PC-3 (cell line): ENCODE results near the gene CEACAM3. TPM values are rescaled to one million over a fixed set of nuclear protein-coding genes. Genes with fewer than 3 reads are reported as not detected.
A peak's percentile ranks its signal among the peaks of the same experiment; 100 is the strongest.

Experiments used
- ATAC-seq: fragments of 200-7000 bp; cut with Tn5 transposase; 2 replicates; pipeline ENCODE4 v1.9.1; 2020; ENCODE audit warnings: mild to moderate bottlenecking, moderate library complexity
- BruUV-seq: library from RNA; stranded (reverse); fragments of 400-500 nt; replicated peaks from 2 replicates; lab custom pipeline; 2021; lab: Mats Ljungman, UMichigan
- CTCF ChIA-PET: fragments of 300-600 bp; sonication (Branson Sonifier 250); formaldehyde crosslinking; loops from one replicate; lab custom pipeline; 2022; ENCODE audit warnings: antibody characterized with exemption; lab: Charles Lee
- POLR2A ChIA-PET: fragments of 300-600 bp; sonication (Branson Sonifier 250); formaldehyde crosslinking; loops from one replicate; lab custom pipeline; 2022; ENCODE audit warnings: antibody characterized with exemption; ENCODE audit not compliant: unreplicated experiment; lab: Charles Lee
- DNase-seq: peaks from one replicate; pipeline ENCODE4 v3.0.0-alpha.2; 2015
- H2AFZ ChIP-seq: fragments of 300-600 bp; sonication (generic); 2 replicates; pipeline ENCODE4 v1.6.0; 2016; ENCODE audit warnings: antibody characterized with exemption, low read length
- H3F3A ChIP-seq: fragments of 300-600 bp; sonication (generic); one replicate; pipeline ENCODE4 v1.6.0; 2017; ENCODE audit warnings: antibody characterized with exemption, low read length, control low read depth, mild to moderate bottlenecking; ENCODE audit not compliant: unreplicated experiment
- H3K27ac ChIP-seq: fragments of 300-600 bp; sonication (generic); 2 replicates; pipeline ENCODE4 v1.5.1; 2016; ENCODE audit warnings: mild to moderate bottlenecking, low read length
- H3K27me3 ChIP-seq: fragments of 300-600 bp; sonication (generic); 2 replicates; pipeline ENCODE4 v1.6.1; 2016; ENCODE audit warnings: low read length, mixed read lengths
- H3K36me3 ChIP-seq: fragments of 300-600 bp; sonication (generic); 2 replicates; pipeline ENCODE4 v1.6.1; 2016; ENCODE audit warnings: low read depth, mixed run types, low read length, mixed read lengths
- H3K4me1 ChIP-seq: fragments of 300-600 bp; sonication (generic); 2 replicates; pipeline ENCODE4 v1.5.1; 2016; ENCODE audit warnings: low read length; ENCODE audit not compliant: insufficient read depth
- H3K4me2 ChIP-seq: fragments of 300-600 bp; sonication (generic); 2 replicates; pipeline ENCODE4 v1.6.0; 2016; ENCODE audit warnings: low read length
- H3K4me3 ChIP-seq: fragments of 300-600 bp; sonication (generic); 2 replicates; pipeline ENCODE4 v1.5.1; 2016; ENCODE audit warnings: mild to moderate bottlenecking, low read length, mixed read lengths
- H3K79me2 ChIP-seq: fragments of 300-600 bp; sonication (generic); 2 replicates; pipeline ENCODE4 v1.6.1; 2017; ENCODE audit warnings: low read length, mixed read lengths
- H3K9ac ChIP-seq: fragments of 300-600 bp; sonication (generic); 2 replicates; pipeline ENCODE4 v1.6.0; 2016; ENCODE audit warnings: mild to moderate bottlenecking, low read length
- H3K9me2 ChIP-seq: fragments of 300-600 bp; sonication (generic); replicated peaks from 2 replicates; pipeline ENCODE4 v1.6.1; 2016; ENCODE audit warnings: mixed run types, low read length, mixed read lengths
- H3K9me3 ChIP-seq: fragments of 300-600 bp; sonication (generic); 2 replicates; pipeline ENCODE4 v1.6.1; 2016; ENCODE audit warnings: low read length, mixed read lengths
- H4K20me1 ChIP-seq: fragments of 300-600 bp; sonication (generic); 2 replicates; pipeline ENCODE4 v1.6.1; 2016; ENCODE audit warnings: low read length, mixed read lengths
- EZH2 ChIP-seq: fragments of 300-600 bp; sonication (generic); IDR thresholded peaks from one replicate; pipeline ENCODE4 v1.6.1; 2017; ENCODE audit warnings: antibody characterized with exemption, mild to moderate bottlenecking, low read length; ENCODE audit not compliant: unreplicated experiment
- EZH2phosphoT487 ChIP-seq: fragments of 300-600 bp; sonication (generic); IDR thresholded peaks from 2 replicates; pipeline ENCODE4 v1.6.1; 2018; ENCODE audit warnings: mild to moderate bottlenecking, antibody characterized with exemption, low read length, borderline replicate concordance
- intact Hi-C: fragments of 100-400 bp; cut with micrococcal nuclease; formaldehyde crosslinking; loops from 2 replicates; pipeline ENCODE4 v1.9.0; 2023
- total RNA-seq: library from RNA; depleted of rRNA; stranded (reverse); fragments of >200 nt; gene quantifications from 2 replicates; pipeline ENCODE4 v1.2.3, GENCODE V29; 2014
- TF ChIP-seq, protein P1 (sequence below): fragments of 300-600 bp; sonication (generic); conservative IDR thresholded peaks from 2 replicates; pipeline ENCODE4 v1.5.1; 2017; ENCODE audit warnings: antibody characterized with exemption, low read depth, mild to moderate bottlenecking, low read length

CEACAM3 gene
- total RNA-seq, 1 experiment from 2014 or later: not detected

DNA sequence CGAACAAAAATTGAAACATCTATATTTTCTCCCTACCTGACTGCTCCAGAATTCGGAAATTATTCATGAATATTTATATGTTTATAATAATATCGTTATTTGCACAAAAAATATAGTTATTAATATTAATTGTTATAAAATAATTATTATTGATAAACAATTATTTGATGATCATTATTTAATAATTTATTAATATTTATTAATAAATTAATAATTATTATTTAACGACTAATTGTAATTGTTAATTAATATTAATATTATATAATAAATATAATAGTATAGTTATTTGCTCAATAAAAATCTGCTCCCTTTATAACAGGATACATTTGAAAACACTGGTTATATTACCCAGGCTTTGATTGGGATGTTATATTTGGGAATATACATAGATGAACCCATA, 26.8 kb upstream of the CEACAM3 start:
- Histone ChIP-seq H3K36me3 (no peaks in the 10 kb centered on the region), H3K79me2 (no peaks in the 10 kb centered on the region), H3K4me2 (no peak overlapping the region), H2AFZ (no peak overlapping the region), H3F3A (no peaks in the 10 kb centered on the region), H3K27me3 (no peaks in the 10 kb centered on the region), H4K20me1 (no peaks in the 10 kb centered on the region), H3K4me1 (peaks cover 30% of the 10 kb centered on the region), H3K4me3 (no peak overlapping the region), H3K9me3 (no peaks in the 10 kb centered on the region), H3K27ac (no peak overlapping the region), H3K9me2 (no peaks in the 10 kb centered on the region), H3K9ac (no peak overlapping the region)
- intact Hi-C loops: no loop called here
- BruUV-seq: no TSS peak
- ChIA-PET CTCF (interaction anchor here (0.7 kb wide), 1 partner anchor 16 kb away, joined by 3 read pairs; no protein-coding TSS in a partner anchor), POLR2A (no interaction called here)
- DNase-seq: no peak
- TF ChIP-seq EZH2: no peak
- TF ChIP-seq EZH2phosphoT487: no peak
- TF ChIP-seq, protein P1, sequence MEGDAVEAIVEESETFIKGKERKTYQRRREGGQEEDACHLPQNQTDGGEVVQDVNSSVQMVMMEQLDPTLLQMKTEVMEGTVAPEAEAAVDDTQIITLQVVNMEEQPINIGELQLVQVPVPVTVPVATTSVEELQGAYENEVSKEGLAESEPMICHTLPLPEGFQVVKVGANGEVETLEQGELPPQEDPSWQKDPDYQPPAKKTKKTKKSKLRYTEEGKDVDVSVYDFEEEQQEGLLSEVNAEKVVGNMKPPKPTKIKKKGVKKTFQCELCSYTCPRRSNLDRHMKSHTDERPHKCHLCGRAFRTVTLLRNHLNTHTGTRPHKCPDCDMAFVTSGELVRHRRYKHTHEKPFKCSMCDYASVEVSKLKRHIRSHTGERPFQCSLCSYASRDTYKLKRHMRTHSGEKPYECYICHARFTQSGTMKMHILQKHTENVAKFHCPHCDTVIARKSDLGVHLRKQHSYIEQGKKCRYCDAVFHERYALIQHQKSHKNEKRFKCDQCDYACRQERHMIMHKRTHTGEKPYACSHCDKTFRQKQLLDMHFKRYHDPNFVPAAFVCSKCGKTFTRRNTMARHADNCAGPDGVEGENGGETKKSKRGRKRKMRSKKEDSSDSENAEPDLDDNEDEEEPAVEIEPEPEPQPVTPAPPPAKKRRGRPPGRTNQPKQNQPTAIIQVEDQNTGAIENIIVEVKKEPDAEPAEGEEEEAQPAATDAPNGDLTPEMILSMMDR: no peak
- no peak for ATAC-seq

DNA sequence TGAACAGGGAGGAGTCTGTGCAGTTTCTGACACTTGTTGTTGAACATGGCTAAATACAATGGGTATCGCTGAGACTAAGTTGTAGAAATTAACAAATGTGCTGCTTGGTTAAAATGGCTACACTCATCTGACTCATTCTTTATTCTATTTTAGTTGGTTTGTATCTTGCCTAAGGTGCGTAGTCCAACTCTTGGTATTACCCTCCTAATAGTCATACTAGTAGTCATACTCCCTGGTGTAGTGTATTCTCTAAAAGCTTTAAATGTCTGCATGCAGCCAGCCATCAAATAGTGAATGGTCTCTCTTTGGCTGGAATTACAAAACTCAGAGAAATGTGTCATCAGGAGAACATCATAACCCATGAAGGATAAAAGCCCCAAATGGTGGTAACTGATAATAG, 25.0 kb upstream of the CEACAM3 start:
- no peaks in the 10 kb centered on the region for H3K79me2 ChIP-seq
- peaks cover 46% of the 10 kb centered on the region for H3K4me1 ChIP-seq
- no TSS peak for BruUV-seq
- no peak overlapping the region for H3K4me2 ChIP-seq
- POLR2A ChIA-PET: no interaction called here
- H4K20me1 ChIP-seq: no peaks in the 10 kb centered on the region
- no peak overlapping the region for H3K4me3 ChIP-seq
- no peak overlapping the region; the same call in 1 of the 2 replicates for H3K9ac ChIP-seq
- CTCF ChIA-PET: no interaction called here
- intact Hi-C loops: no loop called here
- ATAC-seq: no peak
- H2AFZ ChIP-seq: no peak overlapping the region
- TF ChIP-seq, protein P1: no peak
- TF ChIP-seq EZH2: no peak
- TF ChIP-seq EZH2phosphoT487: no peak
- H3K27ac ChIP-seq: peak overlapping the region; percentile 99
- H3K9me2 ChIP-seq: no peaks in the 10 kb centered on the region
- no peaks in the 10 kb centered on the region for H3K27me3 ChIP-seq
- H3K9me3 ChIP-seq: no peaks in the 10 kb centered on the region
- H3F3A ChIP-seq: no peaks in the 10 kb centered on the region
- no peaks in the 10 kb centered on the region for H3K36me3 ChIP-seq
- DNase-seq: no peak

DNA sequence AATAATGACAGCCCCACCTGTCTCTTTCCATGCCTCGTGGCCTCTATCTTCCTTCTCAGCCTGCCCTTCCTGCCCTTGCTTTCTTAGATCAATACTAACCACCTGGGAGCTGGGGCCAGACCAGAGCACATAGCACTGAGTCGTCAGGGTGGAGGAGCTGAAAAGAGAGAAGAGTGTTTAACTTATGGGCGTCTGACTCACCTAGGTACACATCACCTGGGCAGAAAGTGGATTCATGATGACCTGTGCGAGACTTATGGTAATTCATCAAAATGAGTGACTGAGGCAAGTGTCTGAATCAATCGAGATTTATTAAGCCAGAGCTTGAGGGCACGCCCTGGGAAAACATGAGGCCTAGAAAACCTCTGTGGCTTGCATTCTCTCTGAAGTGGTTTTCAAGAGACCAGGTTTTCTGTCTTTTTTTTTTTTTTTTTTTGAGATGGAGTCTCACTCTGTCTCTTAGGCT, 21.8 kb upstream of the CEACAM3 start:
- POLR2A ChIA-PET: no interaction called here
- H3K4me2 ChIP-seq: peak overlapping the region; percentile 66; the same call in 1 of the 2 replicates
- H3K4me3 ChIP-seq: 0 out of 2 replicates have a peak overlapping the region, but pooled peaks have one; percentile 26
- no TSS peak for BruUV-seq
- H3K9ac ChIP-seq: peak overlapping the region; percentile 98
- no peaks in the 10 kb centered on the region for H3K36me3 ChIP-seq
- no peaks in the 10 kb centered on the region for H3K9me2 ChIP-seq
- peak overlapping the region; percentile 99 for H3K27ac ChIP-seq
- H4K20me1 ChIP-seq: no peaks in the 10 kb centered on the region
- no peaks in the 10 kb centered on the region for H3K79me2 ChIP-seq
- no peak overlapping the region for H2AFZ ChIP-seq
- intact Hi-C loops: loop anchor here (2.0 kb wide), 1 partner anchor 20 kb away; the partner anchor contains the start of gene CEACAM6
- no peaks in the 10 kb centered on the region for H3K9me3 ChIP-seq
- TF ChIP-seq EZH2phosphoT487: no peak
- TF ChIP-seq, protein P1: no peak
- no peak for TF ChIP-seq EZH2
- ATAC-seq (peak; percentile 93), DNase-seq (peak; percentile 96)
- H3K4me1 ChIP-seq: peaks cover 65% of the 10 kb centered on the region
- no peaks in the 10 kb centered on the region for H3F3A ChIP-seq
- CTCF ChIA-PET: interaction anchor here (0.5 to 2.1 kb wide), 3 partner anchors 10 to 21 kb away, joined by 3 to 26 read pairs (median 3); no protein-coding TSS in a partner anchor
- no peaks in the 10 kb centered on the region for H3K27me3 ChIP-seq
